GM12878 (cell line): ENCODE data around the gene CXCR6.

Experiments used
- MTA2 ChIP-seq: fragments of 450-650 bp; IDR thresholded peaks from 2 replicates; pipeline ENCODE4 v1.6.1; 2016; ENCODE audit warnings: low read depth, mild to moderate bottlenecking, moderate library complexity
- TF ChIP-seq, protein P1 (sequence below): fragments of 450-650 bp; formaldehyde crosslinking; IDR thresholded peaks from 2 replicates; pipeline ENCODE4 v1.4.0; 2020; ENCODE audit warnings: mild to moderate bottlenecking, moderate library complexity

DNA sequence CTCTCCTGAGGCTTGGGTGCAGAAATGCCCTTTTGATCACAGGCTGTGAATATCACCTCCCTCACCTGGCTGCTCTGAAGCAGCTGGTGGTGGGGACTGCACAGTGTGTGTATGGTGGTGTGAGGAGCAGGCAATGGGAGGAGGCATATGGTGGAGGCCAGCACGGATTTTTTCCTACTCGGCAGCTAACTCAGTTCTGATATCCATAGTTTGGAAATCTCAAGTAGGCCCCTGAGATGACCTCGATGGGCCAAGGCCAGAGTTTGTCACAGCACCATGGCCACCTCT lies 21.3 kb upstream of the CXCR6 start:
- TF ChIP-seq MTA2: no peak
- TF ChIP-seq, protein P1, sequence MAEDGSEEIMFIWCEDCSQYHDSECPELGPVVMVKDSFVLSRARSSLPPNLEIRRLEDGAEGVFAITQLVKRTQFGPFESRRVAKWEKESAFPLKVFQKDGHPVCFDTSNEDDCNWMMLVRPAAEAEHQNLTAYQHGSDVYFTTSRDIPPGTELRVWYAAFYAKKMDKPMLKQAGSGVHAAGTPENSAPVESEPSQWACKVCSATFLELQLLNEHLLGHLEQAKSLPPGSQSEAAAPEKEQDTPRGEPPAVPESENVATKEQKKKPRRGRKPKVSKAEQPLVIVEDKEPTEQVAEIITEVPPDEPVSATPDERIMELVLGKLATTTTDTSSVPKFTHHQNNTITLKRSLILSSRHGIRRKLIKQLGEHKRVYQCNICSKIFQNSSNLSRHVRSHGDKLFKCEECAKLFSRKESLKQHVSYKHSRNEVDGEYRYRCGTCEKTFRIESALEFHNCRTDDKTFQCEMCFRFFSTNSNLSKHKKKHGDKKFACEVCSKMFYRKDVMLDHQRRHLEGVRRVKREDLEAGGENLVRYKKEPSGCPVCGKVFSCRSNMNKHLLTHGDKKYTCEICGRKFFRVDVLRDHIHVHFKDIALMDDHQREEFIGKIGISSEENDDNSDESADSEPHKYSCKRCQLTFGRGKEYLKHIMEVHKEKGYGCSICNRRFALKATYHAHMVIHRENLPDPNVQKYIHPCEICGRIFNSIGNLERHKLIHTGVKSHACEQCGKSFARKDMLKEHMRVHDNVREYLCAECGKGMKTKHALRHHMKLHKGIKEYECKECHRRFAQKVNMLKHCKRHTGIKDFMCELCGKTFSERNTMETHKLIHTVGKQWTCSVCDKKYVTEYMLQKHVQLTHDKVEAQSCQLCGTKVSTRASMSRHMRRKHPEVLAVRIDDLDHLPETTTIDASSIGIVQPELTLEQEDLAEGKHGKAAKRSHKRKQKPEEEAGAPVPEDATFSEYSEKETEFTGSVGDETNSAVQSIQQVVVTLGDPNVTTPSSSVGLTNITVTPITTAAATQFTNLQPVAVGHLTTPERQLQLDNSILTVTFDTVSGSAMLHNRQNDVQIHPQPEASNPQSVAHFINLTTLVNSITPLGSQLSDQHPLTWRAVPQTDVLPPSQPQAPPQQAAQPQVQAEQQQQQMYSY (CRISPR knock-in tag): no peak
